Esophagus squamous epithelium (tissue), 5 donors: ENCODE measurements around the gene CCDC93. TPM values are rescaled to one million over a fixed set of nuclear protein-coding genes. Genes with fewer than 3 reads are reported as not detected.

Experiments used
- DNase-seq: peaks from one replicate; lab custom pipeline; 2025; lab: John Stamatoyannopoulos, UW
- H3K27ac ChIP-seq, 4 donors: fragments of 200-600 bp; sonication (generic); one replicate each; pipeline ENCODE4 v1.5.1; 2016 to 2019; ENCODE audit warnings: mild to moderate bottlenecking in 1 of 4
- H3K27me3 ChIP-seq, 4 donors: fragments of 200-600 bp; sonication (generic); 1 replicate in 3 of 4; 2 replicates in 1 of 4; pipeline versions ENCODE4 v1.5.1 to v1.6.0; 2017 to 2021; ENCODE audit warnings: antibody characterized with exemption in 1 of 4
- H3K36me3 ChIP-seq, 3 donors: fragments of 200-600 bp; sonication (generic); one replicate each; pipeline ENCODE4 v1.5.1; 2016 to 2019
- H3K4me1 ChIP-seq, 3 donors: fragments of 200-600 bp; sonication (generic); one replicate each; pipeline ENCODE4 v1.5.1; 2017 to 2019
- H3K4me3 ChIP-seq, 4 donors: fragments of 200-600 bp; sonication (generic); 1 replicate in 3 of 4; 2 replicates in 1 of 4; pipeline ENCODE4 v1.5.1; 2016 to 2019; ENCODE audit warnings: mild to moderate bottlenecking in 2 of 4, moderate library complexity in 1 of 4
- H3K9me3 ChIP-seq, 3 donors: fragments of 200-600 bp; sonication (generic); one replicate each; pipeline ENCODE4 v1.5.1; 2016 to 2019
- POLR2A ChIP-seq, 4 donors: fragments of 450-650 bp; IDR thresholded peaks; one replicate each; pipeline ENCODE4 v1.6.1; 2017; ENCODE audit warnings: antibody characterized with exemption in 4 of 4, mild to moderate bottlenecking in 4 of 4, moderate library complexity in 3 of 4
- WGBS, 2 donors: methylation state at CpG; one replicate each; pipeline ENCODE4 v1.1.5; 2018; 5-methylcytosine and 5-hydroxymethylcytosine counted together
- intact Hi-C: fragments of 100-400 bp; cut with DNase I; formaldehyde crosslinking; loops from one replicate; pipeline ENCODE4 v1.15.0; 2022
- total RNA-seq, 4 donors: library from RNA; depleted of rRNA; stranded (reverse); fragments of >200 nt; gene quantifications; one replicate each; pipeline ENCODE4 v1.1.0, GENCODE V29; 2016
- TF ChIP-seq, protein P1 (sequence below), 6 experiments: fragments of 450-650 bp in 4 of 6; fragments of 200-600 bp in 2 of 6; sonication (generic) in 2 of 6; IDR thresholded peaks; one replicate each; pipeline ENCODE4 v1.5.1; 2016 to 2019; ENCODE audit warnings: antibody characterized with exemption in 6 of 6, mild to moderate bottlenecking in 4 of 6, moderate library complexity in 4 of 6
- donor health status: DM: yes; HTN: yes; CAD: no.

The CCDC93 gene
- total RNA-seq, 4 donors from 2014 or later, result 10.6 to 20.4 (median 17.2) TPM

DNA sequence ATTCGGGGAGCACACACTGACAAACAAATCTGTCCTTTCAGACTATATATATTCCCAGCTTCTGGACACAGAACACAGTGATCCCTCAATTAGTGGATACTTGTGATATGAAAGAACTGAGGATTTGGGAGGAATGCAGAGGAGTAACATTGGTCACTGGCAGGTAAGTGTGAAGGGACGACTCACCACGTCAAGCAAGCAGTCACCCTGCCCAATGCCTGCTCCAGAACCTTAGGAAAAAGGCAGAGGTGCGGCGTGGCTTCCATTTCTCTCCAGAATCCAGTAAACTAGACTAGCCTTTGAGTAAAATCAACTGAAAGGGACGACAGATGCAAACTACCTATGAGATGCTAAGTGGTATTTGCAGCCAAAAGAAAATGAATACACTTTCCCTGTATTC lies 1.1 kb downstream of the CCDC93 start:
- no peak for TF ChIP-seq POLR2A (IDR thresholded peaks at IDR 0.05)
- TF ChIP-seq, protein P1, sequence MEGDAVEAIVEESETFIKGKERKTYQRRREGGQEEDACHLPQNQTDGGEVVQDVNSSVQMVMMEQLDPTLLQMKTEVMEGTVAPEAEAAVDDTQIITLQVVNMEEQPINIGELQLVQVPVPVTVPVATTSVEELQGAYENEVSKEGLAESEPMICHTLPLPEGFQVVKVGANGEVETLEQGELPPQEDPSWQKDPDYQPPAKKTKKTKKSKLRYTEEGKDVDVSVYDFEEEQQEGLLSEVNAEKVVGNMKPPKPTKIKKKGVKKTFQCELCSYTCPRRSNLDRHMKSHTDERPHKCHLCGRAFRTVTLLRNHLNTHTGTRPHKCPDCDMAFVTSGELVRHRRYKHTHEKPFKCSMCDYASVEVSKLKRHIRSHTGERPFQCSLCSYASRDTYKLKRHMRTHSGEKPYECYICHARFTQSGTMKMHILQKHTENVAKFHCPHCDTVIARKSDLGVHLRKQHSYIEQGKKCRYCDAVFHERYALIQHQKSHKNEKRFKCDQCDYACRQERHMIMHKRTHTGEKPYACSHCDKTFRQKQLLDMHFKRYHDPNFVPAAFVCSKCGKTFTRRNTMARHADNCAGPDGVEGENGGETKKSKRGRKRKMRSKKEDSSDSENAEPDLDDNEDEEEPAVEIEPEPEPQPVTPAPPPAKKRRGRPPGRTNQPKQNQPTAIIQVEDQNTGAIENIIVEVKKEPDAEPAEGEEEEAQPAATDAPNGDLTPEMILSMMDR (IDR thresholded peaks at IDR 0.05), result no peak
- H3K27ac ChIP-seq, result peak overlapping the region; percentile 91 to 95 (median 94)
- peak overlapping the region; percentile 84 to 99 (median 92) for H3K4me3 ChIP-seq
- peaks cover 9 to 43% (median 14%) of the 10 kb centered on the region in 3 donors for H3K4me1 ChIP-seq
- no peak for DNase-seq
- intact Hi-C loops, result no loop called here
- no peaks in the 10 kb centered on the region for H3K27me3 ChIP-seq
- 19 to 23% methylated on average over 6 of the region's 6 CpGs for WGBS, 2 donors
- H3K9me3 ChIP-seq, result no peaks in the 10 kb centered on the region
- H3K36me3 ChIP-seq, result peaks cover 0 to 17% (median 3%) of the 10 kb centered on the region in 3 donors

DNA sequence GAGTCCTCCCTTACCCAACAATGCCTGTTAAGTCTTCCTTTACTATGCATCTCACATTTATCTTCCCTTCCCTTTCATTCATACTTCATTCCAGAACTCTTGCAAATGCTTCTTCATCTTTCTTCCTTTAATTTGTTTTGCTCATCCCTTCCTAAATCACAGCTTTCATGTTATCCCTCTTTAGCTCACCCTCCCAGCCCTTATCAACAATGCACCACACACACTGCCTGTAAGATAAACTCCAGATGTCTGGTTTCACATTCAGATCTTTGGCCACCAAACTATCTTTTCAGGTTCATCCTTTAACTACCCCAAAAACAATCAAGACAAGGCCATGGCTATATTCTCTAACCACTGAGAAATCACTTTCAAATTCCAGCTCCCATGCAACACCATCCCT lies 3.4 kb downstream of the CCDC93 start:
- no peak overlapping the region for H3K27ac ChIP-seq
- H3K36me3 ChIP-seq, result peaks cover 1 to 40% (median 7%) of the 10 kb centered on the region in 3 donors
- TF ChIP-seq, protein P1 (IDR thresholded peaks at IDR 0.05), result no peak
- TF ChIP-seq POLR2A (IDR thresholded peaks at IDR 0.05), result no peak
- H3K9me3 ChIP-seq, result no peaks in the 10 kb centered on the region
- H3K4me3 ChIP-seq, result no peak overlapping the region
- no peak for DNase-seq
- H3K4me1 ChIP-seq, result peaks cover 9 to 38% (median 14%) of the 10 kb centered on the region in 3 donors
- intact Hi-C loops, result no loop called here
- no peaks in the 10 kb centered on the region for H3K27me3 ChIP-seq

DNA sequence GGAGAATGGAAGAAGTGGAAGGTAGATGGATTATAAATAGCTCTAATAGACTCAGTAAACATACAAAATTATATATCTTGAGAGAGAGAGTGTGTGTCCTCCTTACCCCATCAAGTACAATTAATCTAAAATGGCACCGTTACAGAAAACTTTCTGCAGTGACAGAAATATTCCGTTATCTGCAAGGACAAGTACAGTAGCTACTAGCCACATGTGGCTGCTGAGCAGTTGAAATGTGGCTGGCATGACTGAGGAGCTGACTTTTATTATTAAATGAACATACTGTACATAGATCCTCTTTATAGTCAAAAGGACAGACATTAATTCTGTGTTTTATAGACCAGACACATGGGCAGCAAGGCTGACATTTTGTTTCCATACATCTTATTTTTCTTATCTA lies 7.0 kb downstream of the CCDC93 start:
- H3K36me3 ChIP-seq, result peaks cover 7 to 73% (median 12%) of the 10 kb centered on the region in 3 donors
- intact Hi-C loops, result loop anchor here (10.0 kb wide), 1 partner anchor 172 kb away; no protein-coding TSS in a partner anchor
- TF ChIP-seq POLR2A (IDR thresholded peaks at IDR 0.05), result no peak
- TF ChIP-seq, protein P1 (IDR thresholded peaks at IDR 0.05), result no peak

DNA sequence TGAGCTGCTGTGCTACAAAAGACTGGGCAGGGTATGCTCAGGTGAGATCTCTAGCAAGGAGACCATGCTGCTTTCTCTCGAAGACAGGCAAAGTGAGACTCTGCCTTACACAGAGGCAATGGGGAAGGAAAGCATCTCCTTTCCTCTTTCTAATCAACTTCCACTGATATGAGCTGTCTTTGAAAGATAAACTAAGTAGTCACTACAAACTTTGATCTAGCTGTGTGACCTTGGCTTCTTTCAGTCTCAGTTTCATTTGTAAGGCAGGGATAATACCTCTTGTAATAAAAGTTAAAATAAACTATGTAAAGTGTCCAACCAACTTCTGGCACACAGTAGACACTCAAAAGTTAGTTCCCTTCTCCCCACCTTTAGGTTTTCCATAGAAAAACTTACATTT lies 7.5 kb downstream of the CCDC93 start:
- peaks cover 7 to 78% (median 13%) of the 10 kb centered on the region in 3 donors for H3K36me3 ChIP-seq
- intact Hi-C loops, result loop anchor here (10.0 kb wide), 1 partner anchor 172 kb away; no protein-coding TSS in a partner anchor
- 63 to 77% methylated on average over 1 of the region's 1 CpG for WGBS, 2 donors
- H3K9me3 ChIP-seq, result no peaks in the 10 kb centered on the region
- H3K27me3 ChIP-seq, result no peaks in the 10 kb centered on the region
- H3K4me3 ChIP-seq, result no peak overlapping the region
- TF ChIP-seq, protein P1 (IDR thresholded peaks at IDR 0.05), result no peak
- TF ChIP-seq POLR2A (IDR thresholded peaks at IDR 0.05), result no peak
- H3K27ac ChIP-seq, result no peak overlapping the region
- no peak for DNase-seq
- H3K4me1 ChIP-seq, result peaks cover 0 to 19% (median 0%) of the 10 kb centered on the region in 3 donors

More for the DNA sequence above, 7.0 kb downstream of the CCDC93 start:
- no peak for DNase-seq
- Histone ChIP-seq H3K4me1 (peaks cover 0 to 25% (median 2%) of the 10 kb centered on the region in 3 donors), H3K27me3 (no peaks in the 10 kb centered on the region), H3K4me3 (no peak overlapping the region), H3K9me3 (no peaks in the 10 kb centered on the region), H3K27ac (no peak overlapping the region)
- 87 to 100% methylated on average over 2 of the region's 2 CpGs for WGBS, 2 donors

DNA sequence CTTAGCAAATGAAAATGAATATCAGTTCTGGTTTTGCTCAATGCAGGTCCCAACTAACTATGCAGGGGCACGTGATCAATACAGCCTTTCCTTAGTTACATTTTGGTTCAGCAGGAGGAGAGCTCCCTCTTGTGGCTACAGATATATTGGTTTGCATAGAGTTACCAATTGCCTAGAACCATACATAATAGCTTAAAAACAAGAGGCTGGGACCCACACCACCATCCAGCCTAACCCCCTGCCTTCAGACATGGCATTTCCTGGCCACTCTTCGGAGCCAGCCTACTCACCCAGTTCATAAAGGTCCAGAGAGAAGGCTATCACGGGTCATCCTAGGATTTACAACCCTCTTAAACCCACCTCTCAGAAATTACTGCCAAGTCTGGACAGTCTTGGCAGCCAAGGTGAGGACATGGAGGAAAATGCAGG lies 10.5 kb downstream of the CCDC93 start:
- Histone ChIP-seq H3K9me3 (no peaks in the 10 kb centered on the region), H3K4me1 (peaks cover 0 to 12% (median 0%) of the 10 kb centered on the region in 3 donors), H3K27me3 (no peaks in the 10 kb centered on the region), H3K4me3 (no peak overlapping the region), H3K27ac (no peak overlapping the region), H3K36me3 (peaks cover 13 to 96% (median 13%) of the 10 kb centered on the region in 3 donors)
- WGBS, 2 donors, result 4 to 6% methylated on average over 3 of the region's 3 CpGs
- no peak for DNase-seq
- intact Hi-C loops, result loop anchor here (10.0 kb wide), 1 partner anchor 169 kb away; no protein-coding TSS in a partner anchor
- no peak for TF ChIP-seq POLR2A (IDR thresholded peaks at IDR 0.05)
- TF ChIP-seq, protein P1 (IDR thresholded peaks at IDR 0.05), result peak; percentile 67 to 85 (median 78)
